GM12878 (cell line): ENCODE results near the gene SVIL.

ENCODE experiments used
- POLR2A ChIP-seq: IDR thresholded peaks from 2 replicates; pipeline ENCODE4 v1.6.1; 2011; ENCODE audit warnings: low read depth, mild to moderate bottlenecking, low read length
- POLR2AphosphoS5 ChIP-seq: IDR thresholded peaks from 2 replicates; pipeline ENCODE4 v1.6.1; 2011; ENCODE audit warnings: mild to moderate bottlenecking, low read length, inconsistent platforms
- SIN3A ChIP-seq: IDR thresholded peaks from 2 replicates; pipeline ENCODE4 v1.6.1; 2012; ENCODE audit warnings: low read depth, low read length, improper control_type of control experiment

DNA sequence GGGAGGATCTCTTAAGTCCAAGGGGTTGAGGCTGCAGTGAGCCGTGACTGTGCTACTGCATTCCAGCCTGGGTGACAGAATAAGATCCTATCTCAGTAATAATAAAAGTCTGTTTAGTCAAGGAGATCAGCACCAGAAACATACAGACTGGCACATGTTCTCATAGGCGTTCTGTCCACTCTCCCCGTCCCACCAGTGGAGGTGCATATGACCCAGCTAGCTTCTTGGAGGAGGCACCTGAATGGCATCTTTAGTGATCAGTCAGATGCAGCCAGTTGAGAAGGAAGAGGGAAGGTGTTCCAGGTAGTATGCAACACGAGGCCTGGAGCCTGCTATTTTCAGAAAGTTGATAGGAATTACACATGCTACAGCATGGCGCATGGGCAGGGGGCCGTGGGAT is 45.3 kb upstream of the SVIL start:
- TF ChIP-seq POLR2AphosphoS5: no peak
- no peak for TF ChIP-seq SIN3A
- TF ChIP-seq POLR2A: no peak
